K562 (cell line): ENCODE data around the gene STC2. TPM values are rescaled to one million over a fixed set of nuclear protein-coding genes. Genes with fewer than 3 reads are reported as not detected.

Experiments
- ATAC-seq: fragments of 200-7000 bp; cut with Tn5 transposase; 3 replicates; pipeline ENCODE4 v1.9.1; 2020; ENCODE audit warnings: moderate library complexity
- BruUV-seq: library from RNA; stranded (reverse); fragments of 400-500 nt; replicated peaks from 2 replicates; lab custom pipeline; 2021; lab: Mats Ljungman, UMichigan
- CTCF ChIA-PET: fragments of 300-600 bp; formaldehyde crosslinking; extraction: SDS; loops from one replicate; lab custom pipeline; 2021; ENCODE audit warnings: low intra/inter-chr PET ratio; lab: Yijun Ruan, JAX
- POLR2A ChIA-PET: fragments of 300-600, 350-650 bp; sonication (Branson Sonifier 250); formaldehyde crosslinking; extraction: SDS; loops from one replicate; lab custom pipeline; 2021; ENCODE audit warnings: antibody characterized with exemption, inconsistent platforms; lab: Yijun Ruan, JAX
- DNase-seq, 4 experiments: peaks; one replicate each; pipeline versions ENCODE4 v3.0.0 to v3.0.0-alpha.2; 2011 to 2018; ENCODE audit warnings: low spot score in 3 of 4, mixed read lengths in 3 of 4; ENCODE audit errors: extremely low read depth in 1 of 4
- FAIRE-seq: peaks from 2 replicates; lab custom pipeline; 2011; peaks lifted over from hg19 to GRCh38; lab: Jason Lieb, UNC
- H2AFZ ChIP-seq: 2 replicates; pipeline ENCODE4 v1.6.0; 2011; ENCODE audit warnings: low read depth, low read length, control low read depth, inconsistent platforms
- H3K27ac ChIP-seq: fragments of 200-600 bp; 3 replicates; pipeline ENCODE4 v1.8.0; 2011; ENCODE audit warnings: low read depth, mild to moderate bottlenecking, control low read depth, inconsistent platforms, low read length, moderate library complexity, mixed read lengths; ENCODE audit errors: extremely low read depth
- H3K27me3 ChIP-seq, 2 experiments: fragments of 300-600 bp in 1 of 2; 2 replicates in 1 of 2; 3 replicates in 1 of 2; pipeline versions ENCODE4 v1.6.0 to v1.8.0; 2011; ENCODE audit warnings: inconsistent platforms in 2 of 2, low read length in 2 of 2, mild to moderate bottlenecking in 1 of 2, mixed read lengths in 1 of 2, moderate library complexity in 1 of 2; ENCODE audit not compliant: control insufficient read depth in 2 of 2, insufficient read depth in 2 of 2
- H3K36me3 ChIP-seq: fragments of 300-600 bp; 3 replicates; pipeline ENCODE4 v1.8.0; 2011; ENCODE audit warnings: mild to moderate bottlenecking, low read length, inconsistent platforms; ENCODE audit not compliant: control insufficient read depth, insufficient read depth
- H3K4me1 ChIP-seq, 2 experiments: fragments of 200-600 bp in 1 of 2; replicated peaks in 1 of 2; 2 replicates in 1 of 2; 3 replicates in 1 of 2; pipeline versions ENCODE4 v1.5.1 to v1.8.0; 2011; ENCODE audit warnings: inconsistent platforms in 2 of 2, low read length in 2 of 2, mild to moderate bottlenecking in 1 of 2, mixed read lengths in 1 of 2, moderate library complexity in 1 of 2; ENCODE audit not compliant: control insufficient read depth in 2 of 2, insufficient read depth in 2 of 2
- H3K4me2 ChIP-seq: 2 replicates; pipeline ENCODE4 v1.6.1; 2011; ENCODE audit warnings: low read length, control low read depth, inconsistent platforms, mixed read lengths; ENCODE audit not compliant: insufficient read depth
- H3K4me3 ChIP-seq: fragments of 200-600 bp; sonication (generic), shearing (Covaris generic); 2 replicates; pipeline ENCODE4 v1.5.1; 2016; ENCODE audit warnings: control low read depth, inconsistent platforms
- H3K79me2 ChIP-seq: fragments of 200-600 bp; 3 replicates; pipeline ENCODE4 v1.8.0; 2011; ENCODE audit warnings: low read length, inconsistent platforms; ENCODE audit not compliant: control insufficient read depth, insufficient read depth
- H3K9ac ChIP-seq, 2 experiments: 2 replicates each; pipeline versions ENCODE4 v1.6.0 to v1.6.1; 2011; ENCODE audit warnings: low read depth in 2 of 2, low read length in 2 of 2, control low read depth in 1 of 2, inconsistent platforms in 1 of 2, mild to moderate bottlenecking in 1 of 2, mixed read lengths in 1 of 2; ENCODE audit not compliant: insufficient read depth in 1 of 2
- H3K9me1 ChIP-seq: one replicate; pipeline ENCODE4 v1.6.0; 2011; ENCODE audit warnings: inconsistent platforms, mild to moderate bottlenecking, low read length, moderate library complexity; ENCODE audit not compliant: control insufficient read depth, insufficient read depth
- H3K9me3 ChIP-seq: replicated peaks from 2 replicates; pipeline ENCODE4 v1.5.1; 2011; ENCODE audit warnings: low read depth, low read length, inconsistent platforms; ENCODE audit not compliant: control insufficient read depth, insufficient read depth
- H4K20me1 ChIP-seq: replicated peaks from 2 replicates; pipeline ENCODE4 v1.6.1; 2011; ENCODE audit warnings: low read length, inconsistent platforms, mixed read lengths; ENCODE audit not compliant: control insufficient read depth, insufficient read depth
- ATF1 ChIP-seq, 2 experiments: fragments of 450-650 bp in 1 of 2; IDR thresholded peaks; 2 replicates each; pipeline ENCODE4 v1.6.1; 2016; ENCODE audit warnings: missing compliant biosample characterization in 1 of 2, missing genetic modification characterization in 1 of 2
- HMGN3 ChIP-seq: IDR thresholded peaks from 2 replicates; pipeline ENCODE4 v1.6.1; 2011; ENCODE audit warnings: borderline replicate concordance, low read depth, mild to moderate bottlenecking, mixed read lengths, low read length; ENCODE audit not compliant: insufficient read length; ENCODE audit errors: extremely low read depth
- KHSRP ChIP-seq: fragments of 450-650 bp; IDR thresholded peaks from 2 replicates; pipeline ENCODE4 v1.6.1; 2017
- POU5F1 ChIP-seq: fragments of 150-350 bp; IDR thresholded peaks from 2 replicates; pipeline ENCODE4 v1.6.1; 2014; ENCODE audit warnings: borderline replicate concordance, low read length, low read depth, mild to moderate bottlenecking; ENCODE audit not compliant: partially characterized antibody
- RFX5 ChIP-seq: IDR thresholded peaks from 2 replicates; pipeline ENCODE4 v1.6.1; 2011; ENCODE audit warnings: low read depth, mild to moderate bottlenecking, improper control_type of control experiment, low read length
- ZBTB11 ChIP-seq, 3 experiments: fragments of 200-800 bp in 1 of 3; fragments of 250-450 bp in 1 of 3; fragments of 450-650 bp in 1 of 3; sonication (Bioruptor Pico) in 1 of 3; sonication (Bioruptor generic) in 1 of 3; formaldehyde crosslinking in 1 of 3; IDR thresholded peaks; 2 replicates each; pipeline versions ENCODE4 v1.6.1 to v1.8.0; 2016 to 2022; ENCODE audit warnings: mild to moderate bottlenecking in 2 of 3, missing genetic modification characterization in 2 of 3, missing compliant biosample characterization in 1 of 3, moderate library complexity in 1 of 3
- ZNF655 ChIP-seq: fragments of 250-450 bp; sonication (Bioruptor Pico); IDR thresholded peaks from 2 replicates; pipeline ENCODE4 v1.5.0; 2021
- WGBS: fragments of 100-300 bp; shearing (Covaris generic); methylation state at CpG from one replicate; pipeline ENCODE4 v1.1.6; 2016; ENCODE audit warnings: low coverage, mixed read lengths; ENCODE audit not compliant: insufficient coverage; ENCODE audit errors: missing lambda C conversion rate; 5-methylcytosine and 5-hydroxymethylcytosine counted together
- in situ Hi-C: fragments of 300-500 bp; cut with MboI; formaldehyde crosslinking; loops from 4 replicates; pipeline ENCODE4 v1.15.0; 2018; ENCODE audit warnings: inconsistent platforms, mixed read lengths
- intact Hi-C: fragments of 100-400 bp; cut with micrococcal nuclease; formaldehyde crosslinking; loops from 2 replicates; pipeline ENCODE4 v1.14.2; 2022
- polyA plus RNA-seq, 8 experiments: library from polyadenylated mRNA; depleted of rRNA in 4 of 8; stranded (reverse) in 5 of 8; unstranded in 3 of 8; fragments of >200 nt; fragmentation: Nextera tagmentation in 2 of 8; fragmentation: Illumina TruSeq in 1 of 8; extraction: Ambion mirVana in 2 of 8; extraction: Trizol in 1 of 8; gene quantifications; 2 replicates each; pipeline versions ENCODE4 v1.2.1 to v1.2.3, GENCODE V29; 2011 to 2014; ENCODE audit warnings: inconsistent platforms in 1 of 8, missing spikeins in 1 of 8
- total RNA-seq, 7 experiments: library from RNA; depleted of rRNA in 6 of 7; stranded (reverse); fragments of >200 nt in 6 of 7; fragmentation: Illumina TruSeq in 2 of 7; extraction: Trizol in 2 of 7; gene quantifications; 2 replicates each; pipeline versions ENCODE4 v1.2.1 to v1.2.3, GENCODE V29; 2011 to 2021; ENCODE audit warnings: low replicate concordance in 1 of 7
- TF ChIP-seq, protein P1 (sequence below), 2 experiments: fragments of 450-650 bp; IDR thresholded peaks; 2 replicates each; pipeline ENCODE4 v1.6.1; 2016
- TF ChIP-seq, protein P2 (sequence below): fragments of 250-450 bp; sonication (Bioruptor Pico); IDR thresholded peaks from 2 replicates; pipeline ENCODE4 v1.4.0; 2020; ENCODE audit warnings: borderline replicate concordance

STC2 gene
- total and polyA plus RNA-seq, 9 of the 15 experiments (the other 6 are each of a cell fraction or from before 2014, with no cell fraction given): 0.62 to 31.7 (median 7.4) TPM

- H3K4me2 ChIP-seq: peak overlapping the region; percentile 81
- H3K4me3 ChIP-seq: peak overlapping the region; percentile 53; the same call in 1 of the 2 replicates
- H3K9ac ChIP-seq: peak overlapping the region; percentile 60 to 88; a peak in 3 of 4 replicates
- H3K79me2 ChIP-seq: peaks cover 29% of the 10 kb centered on the region
- CTCF ChIA-PET: interaction anchor here (1.0 to 1.3 kb wide), 2 partner anchors 31 to 36 kb away, joined by 3 read pairs; no protein-coding TSS in a partner anchor
- ATAC-seq (no peak), FAIRE-seq (no peak), DNase-seq (no peak)
- in situ Hi-C loops: no loop called here
- peak overlapping the region; percentile 52 for H3K27ac ChIP-seq
- no peaks in the 10 kb centered on the region for H4K20me1 ChIP-seq
- H2AFZ ChIP-seq: peak overlapping the region; percentile 94
- H3K9me1 ChIP-seq: no peaks in the 10 kb centered on the region
- peaks cover 15% of the 10 kb centered on the region for H3K36me3 ChIP-seq
- intact Hi-C loops: loop anchor here (10.0 kb wide), 2 partner anchors 554 to 556 kb away; partner anchors contain the start of genes CPEB4 and DUSP1
- H3K9me3 ChIP-seq: no peaks in the 10 kb centered on the region
- peaks cover 33 to 44% of the 10 kb centered on the region in 2 experiments for H3K4me1 ChIP-seq
- POLR2A ChIA-PET: interaction anchor here (0.6 to 1.9 kb wide), 7 partner anchors 8 to 369 kb away, joined by 3 to 8 read pairs (median 5); partner anchors contain the start of gene RPL26L1
- WGBS: 70% methylated on average over 20 of the region's 29 CpGs
- H3K27me3 ChIP-seq: no peaks in the 10 kb centered on the region
- TSS peak; percentile 89 for BruUV-seq
- TF ChIP-seq RFX5 (no peak), POU5F1 (no peak), HMGN3 (peak; percentile 34), ATF1 (CRISPR knock-in tag; IDR thresholded peaks at IDR 0.05) (no peak), ATF1 (tag; IDR thresholded peaks at IDR 0.05) (0 out of 2 replicates have a peak, but pooled peaks have one; percentile 36), KHSRP (no peak), ZBTB11 (CRISPR knock-in tag; IDR thresholded peaks at IDR 0.05) (peak in 1 of 3 experiments; percentile 45; a peak in 1 of 6 replicates), ZNF655 (CRISPR knock-in tag) (no peak)
- TF ChIP-seq, protein P1, sequence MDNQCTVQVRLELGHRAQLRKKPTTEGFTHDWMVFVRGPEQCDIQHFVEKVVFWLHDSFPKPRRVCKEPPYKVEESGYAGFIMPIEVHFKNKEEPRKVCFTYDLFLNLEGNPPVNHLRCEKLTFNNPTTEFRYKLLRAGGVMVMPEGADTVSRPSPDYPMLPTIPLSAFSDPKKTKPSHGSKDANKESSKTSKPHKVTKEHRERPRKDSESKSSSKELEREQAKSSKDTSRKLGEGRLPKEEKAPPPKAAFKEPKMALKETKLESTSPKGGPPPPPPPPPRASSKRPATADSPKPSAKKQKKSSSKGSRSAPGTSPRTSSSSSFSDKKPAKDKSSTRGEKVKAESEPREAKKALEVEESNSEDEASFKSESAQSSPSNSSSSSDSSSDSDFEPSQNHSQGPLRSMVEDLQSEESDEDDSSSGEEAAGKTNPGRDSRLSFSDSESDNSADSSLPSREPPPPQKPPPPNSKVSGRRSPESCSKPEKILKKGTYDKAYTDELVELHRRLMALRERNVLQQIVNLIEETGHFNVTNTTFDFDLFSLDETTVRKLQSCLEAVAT (IDR thresholded peaks at IDR 0.05): no peak
- TF ChIP-seq, protein P2, sequence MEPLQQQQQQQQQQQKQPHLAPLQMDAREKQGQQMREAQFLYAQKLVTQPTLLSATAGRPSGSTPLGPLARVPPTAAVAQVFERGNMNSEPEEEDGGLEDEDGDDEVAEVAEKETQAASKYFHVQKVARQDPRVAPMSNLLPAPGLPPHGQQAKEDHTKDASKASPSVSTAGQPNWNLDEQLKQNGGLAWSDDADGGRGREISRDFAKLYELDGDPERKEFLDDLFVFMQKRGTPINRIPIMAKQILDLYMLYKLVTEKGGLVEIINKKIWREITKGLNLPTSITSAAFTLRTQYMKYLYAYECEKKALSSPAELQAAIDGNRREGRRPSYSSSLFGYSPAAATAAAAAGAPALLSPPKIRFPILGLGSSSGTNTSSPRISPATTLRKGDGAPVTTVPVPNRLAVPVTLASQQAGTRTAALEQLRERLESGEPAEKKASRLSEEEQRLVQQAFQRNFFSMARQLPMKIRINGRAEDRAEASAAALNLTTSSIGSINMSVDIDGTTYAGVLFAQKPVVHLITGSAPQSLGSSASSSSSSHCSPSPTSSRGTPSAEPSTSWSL (CRISPR knock-in tag): no peak
Observed at GRCh38 chr5:173328844-173329490, 753 bp upstream of the STC2 start.
